Measurements from ENCODE around the gene FOXD2.
"Not testable (repeated sequence)": the region's sequence is repeated elsewhere in the genome, so short reads cannot be mapped to it uniquely, and the experiment has no call there.

The FOXD2 gene

GRCh38 chr1:47456250-47456649 is 18.4 kb downstream of the FOXD2 start:
- DNase-seq (ENCODE audit: low spot score): no peak
- TF ChIP-seq, protein P1, sequence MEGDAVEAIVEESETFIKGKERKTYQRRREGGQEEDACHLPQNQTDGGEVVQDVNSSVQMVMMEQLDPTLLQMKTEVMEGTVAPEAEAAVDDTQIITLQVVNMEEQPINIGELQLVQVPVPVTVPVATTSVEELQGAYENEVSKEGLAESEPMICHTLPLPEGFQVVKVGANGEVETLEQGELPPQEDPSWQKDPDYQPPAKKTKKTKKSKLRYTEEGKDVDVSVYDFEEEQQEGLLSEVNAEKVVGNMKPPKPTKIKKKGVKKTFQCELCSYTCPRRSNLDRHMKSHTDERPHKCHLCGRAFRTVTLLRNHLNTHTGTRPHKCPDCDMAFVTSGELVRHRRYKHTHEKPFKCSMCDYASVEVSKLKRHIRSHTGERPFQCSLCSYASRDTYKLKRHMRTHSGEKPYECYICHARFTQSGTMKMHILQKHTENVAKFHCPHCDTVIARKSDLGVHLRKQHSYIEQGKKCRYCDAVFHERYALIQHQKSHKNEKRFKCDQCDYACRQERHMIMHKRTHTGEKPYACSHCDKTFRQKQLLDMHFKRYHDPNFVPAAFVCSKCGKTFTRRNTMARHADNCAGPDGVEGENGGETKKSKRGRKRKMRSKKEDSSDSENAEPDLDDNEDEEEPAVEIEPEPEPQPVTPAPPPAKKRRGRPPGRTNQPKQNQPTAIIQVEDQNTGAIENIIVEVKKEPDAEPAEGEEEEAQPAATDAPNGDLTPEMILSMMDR (IDR thresholded peaks at IDR 0.05; ENCODE audit: extremely low read depth, insufficient read depth, missing control alignments): no peak
- in situ Hi-C loops (cut with MboI; ENCODE audit: low pct_unique_long_range_greater_than_20kb, low sequenced_read_pairs, unreplicated experiment): no loop called here

DNA sequence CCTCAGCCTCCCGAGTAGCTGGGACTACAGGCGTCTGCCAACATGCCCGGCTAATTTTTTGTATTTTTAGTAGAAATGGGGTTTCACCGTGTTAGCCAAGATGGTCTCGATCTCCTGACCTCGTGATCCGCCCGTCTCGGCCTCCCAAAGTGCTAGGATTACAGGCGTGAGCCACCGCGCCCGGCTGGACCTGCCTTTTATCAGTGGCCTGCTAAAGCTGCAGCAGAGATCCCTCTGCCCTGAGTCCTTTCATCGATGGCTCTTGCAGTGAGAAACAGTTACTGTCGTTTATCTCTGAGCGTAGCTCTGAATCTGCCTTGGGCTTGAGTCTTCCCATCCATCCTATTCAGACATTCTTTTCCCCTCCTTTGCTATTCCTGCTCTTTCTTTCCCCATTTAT is 19.7 kb downstream of the FOXD2 start:
- in situ Hi-C loops (cut with MboI; ENCODE audit: low pct_unique_long_range_greater_than_20kb, low sequenced_read_pairs, unreplicated experiment); DNase-seq (ENCODE audit: low spot score): not testable (repeated sequence)

DNA sequence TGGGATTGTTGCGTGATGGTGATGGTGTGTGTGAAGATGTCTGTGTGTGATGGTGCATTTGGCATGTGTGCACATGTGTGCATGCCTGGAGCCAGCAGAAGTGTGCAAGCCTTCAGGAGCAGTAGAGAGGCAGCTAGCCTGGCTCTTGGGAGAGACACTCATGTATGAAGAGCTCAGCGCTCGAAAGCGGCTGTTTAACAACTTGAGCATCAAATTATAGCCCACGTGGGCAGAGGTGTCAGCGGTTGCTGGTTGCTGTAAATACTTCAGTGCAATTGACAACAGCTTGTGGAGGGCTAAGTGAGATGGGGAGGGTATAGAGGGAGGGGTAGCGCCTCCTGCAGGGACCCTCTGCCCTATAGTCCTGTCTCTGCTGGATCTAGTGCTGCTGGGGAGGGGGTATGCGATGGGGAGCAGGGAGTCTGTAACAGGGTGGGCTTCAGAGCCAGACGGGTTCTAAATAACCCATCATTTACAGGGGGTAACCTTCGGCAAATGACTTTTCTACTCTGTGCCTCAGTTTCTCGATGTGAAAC is 21.5 kb downstream of the FOXD2 start:
- no peak for DNase-seq (ENCODE audit: low spot score)
- TF ChIP-seq, protein P1 (IDR thresholded peaks at IDR 0.05; ENCODE audit: extremely low read depth, insufficient read depth, missing control alignments): no peak
- in situ Hi-C loops (cut with MboI; ENCODE audit: low pct_unique_long_range_greater_than_20kb, low sequenced_read_pairs, unreplicated experiment): no loop called here

DNA sequence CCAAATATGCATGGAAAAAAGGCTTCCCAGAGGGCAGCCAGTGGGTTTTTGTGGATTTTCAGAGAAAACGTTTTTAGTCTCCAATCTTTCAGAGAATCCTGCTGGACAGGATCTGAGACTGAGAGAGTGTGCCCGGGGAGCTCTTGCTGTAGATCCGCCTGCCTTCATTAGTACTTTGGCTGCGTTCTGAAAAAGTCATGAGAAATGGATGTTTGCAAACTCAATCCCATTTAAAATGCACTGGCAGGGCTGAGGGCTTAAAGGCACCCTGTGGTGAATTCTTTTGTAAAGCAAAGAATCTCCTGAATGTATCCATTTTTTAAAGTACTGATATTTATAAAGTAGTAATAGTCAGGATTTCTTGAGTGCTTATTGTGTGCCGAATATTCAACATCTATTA is 22.2 kb downstream of the FOXD2 start:
- in situ Hi-C loops (cut with MboI; ENCODE audit: low pct_unique_long_range_greater_than_20kb, low sequenced_read_pairs, unreplicated experiment): no loop called here
- DNase-seq (ENCODE audit: low spot score): no peak
- TF ChIP-seq, protein P1 (IDR thresholded peaks at IDR 0.05; ENCODE audit: extremely low read depth, insufficient read depth, missing control alignments): no peak

GRCh38 chr1:47460456-47460855 is 22.6 kb downstream of the FOXD2 start:
- in situ Hi-C loops (cut with MboI; ENCODE audit: low pct_unique_long_range_greater_than_20kb, low sequenced_read_pairs, unreplicated experiment): no loop called here
- TF ChIP-seq, protein P1 (IDR thresholded peaks at IDR 0.05; ENCODE audit: extremely low read depth, insufficient read depth, missing control alignments): no peak

DNA sequence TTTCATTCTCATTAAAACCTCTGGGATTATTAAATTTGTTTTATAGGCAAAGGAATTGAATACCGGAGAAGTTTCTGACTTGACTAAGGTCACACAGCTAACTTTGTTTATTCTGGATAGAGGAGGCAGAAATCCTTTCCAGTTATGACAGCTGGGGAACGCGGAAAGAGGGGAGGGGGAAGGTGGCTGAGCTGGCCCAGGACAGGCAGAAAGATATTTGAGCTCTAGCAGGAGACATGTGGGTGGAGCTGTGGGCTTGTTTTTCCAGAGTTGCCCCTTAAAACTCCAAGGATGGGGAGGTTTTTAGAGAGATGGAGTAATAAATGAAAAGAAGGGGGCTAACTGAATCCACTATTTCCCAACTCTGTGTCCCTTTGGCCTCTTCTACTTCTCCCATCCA is 27.8 kb downstream of the FOXD2 start:
- TF ChIP-seq, protein P1 (IDR thresholded peaks at IDR 0.05; ENCODE audit: extremely low read depth, insufficient read depth, missing control alignments): no peak
- no peak for DNase-seq (ENCODE audit: low spot score)
- in situ Hi-C loops (cut with MboI; ENCODE audit: low pct_unique_long_range_greater_than_20kb, low sequenced_read_pairs, unreplicated experiment): no loop called here

More at GRCh38 chr1:47460456-47460855, 22.6 kb downstream of the FOXD2 start:
- no peak for DNase-seq (ENCODE audit: low spot score)

DNA sequence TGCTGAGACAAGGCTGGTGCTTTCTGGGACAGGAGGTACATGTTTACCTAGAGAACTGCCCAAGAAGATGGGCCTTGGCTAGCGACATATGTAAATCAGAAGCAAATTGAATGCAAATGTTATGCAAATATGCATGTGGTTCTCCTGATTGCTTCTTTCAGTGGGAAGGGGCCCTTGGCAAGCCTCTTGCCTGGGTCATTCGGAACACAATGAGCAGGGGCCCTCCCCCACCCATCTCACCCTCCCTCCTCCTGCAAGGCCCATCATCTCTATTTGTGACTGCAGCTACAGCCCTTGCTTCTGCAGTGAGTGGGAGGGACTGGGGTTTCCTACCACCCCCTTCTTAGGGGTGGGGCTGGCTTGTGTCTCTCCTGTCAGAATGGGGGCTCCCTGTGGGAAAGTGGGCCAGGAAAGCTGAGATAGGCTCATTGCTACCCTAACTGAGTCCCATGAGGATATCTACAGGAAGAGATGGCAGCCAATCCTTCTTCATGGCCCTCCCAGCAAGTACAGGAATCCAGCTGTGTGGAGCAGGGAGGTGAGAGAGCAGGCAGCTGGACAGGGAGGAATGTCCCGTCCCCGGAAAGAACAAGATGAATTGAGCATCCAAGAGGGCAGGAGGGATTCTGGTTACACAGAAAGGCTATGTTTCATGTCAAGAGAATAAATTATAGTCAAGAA is 31.0 kb downstream of the FOXD2 start:
- no peak for DNase-seq (ENCODE audit: low spot score)
- in situ Hi-C loops (cut with MboI; ENCODE audit: low pct_unique_long_range_greater_than_20kb, low sequenced_read_pairs, unreplicated experiment): no loop called here
- TF ChIP-seq, protein P1 (IDR thresholded peaks at IDR 0.05; ENCODE audit: extremely low read depth, insufficient read depth, missing control alignments): no peak

All from GM13977 (cell line).